Naive thymus-derived CD4-positive, alpha-beta T cell (primary cell): ENCODE data around the gene SEMA6A. TPM values are rescaled to one million over a fixed set of nuclear protein-coding genes. Genes with fewer than 3 reads are reported as not detected.
"Not testable (repeated sequence)": the region's sequence is repeated elsewhere in the genome, so short reads cannot be mapped to it uniquely, and the experiment has no call there.

Experiments used
- ATAC-seq: fragments of 150-1000 bp; cut with Tn5 transposase; 2 replicates; pipeline ENCODE4 v1.10.0; 2021; ENCODE audit warnings: mild to moderate bottlenecking, moderate library complexity
- CTCF ChIA-PET: fragments of 350-600 bp; sonication (Branson Sonifier 250); formaldehyde crosslinking; loops from one replicate; lab custom pipeline; 2021; ENCODE audit warnings: antibody characterized with exemption; lab: Charles Lee
- POLR2A ChIA-PET: fragments of 350-600 bp; sonication (Branson Sonifier 250); formaldehyde crosslinking; loops from one replicate; lab custom pipeline; 2021; ENCODE audit warnings: antibody characterized with exemption, inconsistent platforms; lab: Charles Lee
- DNase-seq, 9 donors: peaks; one replicate each; pipeline versions ENCODE4 v3.0.0 to v3.0.0-alpha.2; 2020 to 2022; ENCODE audit warnings: mixed read lengths in 1 of 9
- H3K27ac ChIP-seq: one replicate; pipeline ENCODE4 v1.7.0; 2013; ENCODE audit warnings: mild to moderate bottlenecking, low read depth, low read length, moderate library complexity
- H3K27me3 ChIP-seq, 2 donors: one replicate each; pipeline ENCODE4 v1.7.0; 2013; ENCODE audit warnings: low read length in 2 of 2, mild to moderate bottlenecking in 2 of 2, moderate library complexity in 2 of 2; ENCODE audit not compliant: control insufficient read depth in 2 of 2, insufficient read depth in 2 of 2
- H3K36me3 ChIP-seq, 3 experiments: 1 replicate in 2 of 3; 2 replicates in 1 of 3; pipeline ENCODE4 v1.7.0; 2013; ENCODE audit warnings: low read length in 3 of 3, mild to moderate bottlenecking in 3 of 3, moderate library complexity in 1 of 3; ENCODE audit not compliant: insufficient read depth in 3 of 3, control insufficient read depth in 2 of 3
- H3K4me1 ChIP-seq, 2 donors: one replicate each; pipeline ENCODE4 v1.7.0; 2013; ENCODE audit warnings: low read length in 2 of 2, mild to moderate bottlenecking in 2 of 2, moderate library complexity in 1 of 2; ENCODE audit not compliant: control insufficient read depth in 2 of 2, insufficient read depth in 2 of 2
- H3K4me3 ChIP-seq: 2 replicates; pipeline ENCODE4 v1.7.0; 2013; ENCODE audit warnings: mild to moderate bottlenecking, low read length
- H3K9me3 ChIP-seq, 3 experiments: 1 replicate in 2 of 3; 2 replicates in 1 of 3; pipeline ENCODE4 v1.7.0; 2013; ENCODE audit warnings: low read length in 3 of 3; ENCODE audit not compliant: control insufficient read depth in 2 of 3
- H3K27ac Mint-ChIP-seq, 9 donors: one replicate each; pipeline ENCODE4 v1.8.0; 2020 to 2022; ENCODE audit warnings: mixed read lengths in 9 of 9, mild to moderate bottlenecking in 8 of 9, moderate library complexity in 5 of 9, inconsistent platforms in 2 of 9
- H3K27me3 Mint-ChIP-seq, 5 donors: one replicate each; pipeline ENCODE4 v1.8.0; 2021 to 2022; ENCODE audit warnings: mixed read lengths in 5 of 5, mild to moderate bottlenecking in 1 of 5
- H3K36me3 Mint-ChIP-seq, 5 donors: one replicate each; pipeline ENCODE4 v1.8.0; 2020 to 2022; ENCODE audit warnings: mixed read lengths in 5 of 5, mild to moderate bottlenecking in 3 of 5, inconsistent platforms in 1 of 5
- H3K4me1 Mint-ChIP-seq, 7 donors: one replicate each; pipeline ENCODE4 v1.8.0; 2020 to 2022; ENCODE audit warnings: mixed read lengths in 7 of 7, mild to moderate bottlenecking in 3 of 7, inconsistent platforms in 1 of 7
- H3K4me3 Mint-ChIP-seq, 10 donors: one replicate each; pipeline ENCODE4 v1.8.0; 2020 to 2022; ENCODE audit warnings: mild to moderate bottlenecking in 10 of 10, mixed read lengths in 10 of 10, moderate library complexity in 6 of 10, inconsistent platforms in 2 of 10
- H3K9me3 Mint-ChIP-seq, 11 donors: one replicate each; pipeline ENCODE4 v1.8.0; 2020 to 2022; ENCODE audit warnings: mixed read lengths in 11 of 11, mild to moderate bottlenecking in 4 of 11, inconsistent platforms in 1 of 11, moderate library complexity in 1 of 11
- intact Hi-C, 2 donors: fragments of 100-400 bp; cut with micrococcal nuclease; formaldehyde crosslinking; loops; one replicate each; pipeline ENCODE4 v1.15.1; 2023
- polyA plus RNA-seq, 2 donors: library from polyadenylated mRNA; unstranded; fragments of 300-500 nt; fragmentation: Illumina TruSeq; gene quantifications; one replicate each; pipeline ENCODE4 v1.2.3, GENCODE V29; 2021
- total RNA-seq, 6 experiments: library from RNA in 5 of 6; stranded (reverse) in 5 of 6; gene quantifications; 1 replicate in 5 of 6; 2 replicates in 1 of 6; pipeline ENCODE4 v1.2.3 and lab custom pipeline; 2021 to 2026

The SEMA6A gene
- total and polyA plus RNA-seq, 7 experiments from 2014 or later: 0.87 to 1.5 TPM; not detected in 5

DNA sequence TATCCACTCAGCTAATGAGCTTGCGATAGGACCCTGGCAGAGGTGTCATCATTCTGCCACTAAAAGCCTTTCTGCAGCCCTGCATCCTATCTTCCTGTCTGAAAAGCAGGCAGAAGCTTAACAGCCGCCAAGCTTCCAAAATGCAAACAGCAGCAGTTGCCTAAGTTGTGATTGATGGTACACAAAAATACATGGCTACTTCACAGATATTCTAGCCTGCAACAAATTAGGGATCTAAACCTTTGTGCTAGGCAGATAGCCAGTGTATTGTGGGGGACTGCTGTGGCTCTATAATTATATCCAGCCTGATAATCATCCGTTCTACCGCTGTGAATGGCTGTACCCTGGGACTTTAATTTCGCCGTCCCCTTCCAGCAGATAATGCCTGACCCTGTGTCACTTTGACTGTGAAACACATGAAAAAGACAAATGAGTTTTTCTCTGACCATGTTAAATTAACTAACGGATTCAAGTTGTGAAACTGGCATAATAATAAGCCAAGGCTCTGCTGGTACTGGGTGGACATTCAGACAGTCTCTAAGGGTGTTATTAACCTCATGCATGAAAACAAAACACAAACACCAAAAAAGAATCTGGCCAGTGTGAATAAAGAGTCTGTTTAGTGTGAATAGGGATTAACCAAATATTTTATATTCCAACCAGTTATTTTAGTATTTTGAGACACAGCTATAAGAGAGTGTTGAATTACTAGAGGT, 45.9 kb downstream of the SEMA6A start:
- no peak overlapping the region for H3K27ac Mint-ChIP-seq
- H3K9me3 Mint-ChIP-seq: no peaks in the 10 kb centered on the region
- H3K27ac ChIP-seq: no peak overlapping the region

DNA sequence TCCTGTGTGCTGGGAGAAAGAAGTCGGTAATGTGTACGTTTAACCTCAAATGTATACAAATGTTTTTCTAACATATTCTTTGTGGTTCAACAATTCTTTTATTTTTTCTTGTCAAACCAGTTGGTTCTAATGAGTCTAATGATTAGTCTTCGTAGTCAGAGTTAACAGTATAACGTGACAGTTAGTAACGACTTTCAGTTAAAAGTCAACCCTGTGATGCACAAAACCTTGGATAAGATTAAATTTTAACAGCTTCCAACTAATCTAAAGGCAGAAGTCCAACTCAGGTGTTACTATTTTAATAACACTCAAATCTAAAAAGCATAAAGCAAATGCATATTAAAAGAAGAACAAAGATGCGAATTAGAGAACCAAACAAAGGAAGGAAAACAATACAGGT, 47.0 kb downstream of the SEMA6A start:
- intact Hi-C loops: no loop called here
- DNase-seq (no peak), ATAC-seq (no peak)
- H3K4me1 ChIP-seq: no peaks in the 10 kb centered on the region
- ChIA-PET POLR2A (no interaction called here), CTCF (no interaction called here)
- Mint-ChIP-seq H3K27ac (no peak overlapping the region), H3K36me3 (peaks cover 0 to 12% (median 0%) of the 10 kb centered on the region in 5 donors), H3K4me3 (no peak overlapping the region), H3K4me1 (no peaks in the 10 kb centered on the region), H3K9me3 (no peaks in the 10 kb centered on the region), H3K27me3 (no peaks in the 10 kb centered on the region)
- H3K4me3 ChIP-seq: no peak overlapping the region
- H3K27ac ChIP-seq: no peak overlapping the region
- H3K36me3 ChIP-seq: no peaks in the 10 kb centered on the region
- H3K9me3 ChIP-seq: no peaks in the 10 kb centered on the region
- H3K27me3 ChIP-seq: no peaks in the 10 kb centered on the region

More for the DNA sequence above, 45.9 kb downstream of the SEMA6A start:
- no peaks in the 10 kb centered on the region for H3K4me1 Mint-ChIP-seq
- H3K36me3 Mint-ChIP-seq: peaks cover 0 to 8% (median 0%) of the 10 kb centered on the region in 5 donors
- intact Hi-C loops: no loop called here
- ATAC-seq: no peak
- DNase-seq: no peak
- Histone ChIP-seq H3K9me3 (no peaks in the 10 kb centered on the region), H3K4me3 (no peak overlapping the region), H3K27me3 (no peaks in the 10 kb centered on the region), H3K4me1 (no peaks in the 10 kb centered on the region), H3K36me3 (no peaks in the 10 kb centered on the region)
- POLR2A ChIA-PET: no interaction called here
- CTCF ChIA-PET: no interaction called here
- H3K27me3 Mint-ChIP-seq: no peaks in the 10 kb centered on the region
- no peak overlapping the region for H3K4me3 Mint-ChIP-seq

DNA sequence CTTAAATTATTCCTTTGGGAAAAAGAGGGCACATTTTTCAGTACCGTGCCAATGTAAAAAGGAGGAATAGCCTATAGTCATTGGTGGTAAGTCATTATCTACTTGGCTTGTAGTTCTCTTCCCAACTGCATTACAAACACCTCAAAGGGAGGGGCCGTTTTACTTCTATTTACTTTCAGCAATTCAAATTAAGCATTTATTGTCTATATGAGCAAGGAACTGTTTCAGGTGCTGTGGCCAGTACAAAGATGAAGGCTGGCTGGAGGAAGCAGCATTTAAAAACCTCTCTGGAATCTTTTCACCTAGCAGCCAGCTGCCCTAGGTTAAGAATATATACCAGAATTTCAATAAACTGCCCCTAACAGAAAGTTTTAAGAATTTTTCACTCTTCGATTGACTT, 48.9 kb downstream of the SEMA6A start:
- no peaks in the 10 kb centered on the region for H3K27me3 ChIP-seq
- intact Hi-C loops: no loop called here
- ChIA-PET CTCF (no interaction called here), POLR2A (no interaction called here)
- Mint-ChIP-seq H3K36me3 (peaks cover 0 to 15% (median 0%) of the 10 kb centered on the region in 5 donors), H3K9me3 (no peaks in the 10 kb centered on the region), H3K27me3 (no peaks in the 10 kb centered on the region), H3K4me3 (no peak overlapping the region), H3K27ac (no peak overlapping the region), H3K4me1 (no peaks in the 10 kb centered on the region)
- no peak overlapping the region for H3K4me3 ChIP-seq
- no peak for ATAC-seq
- DNase-seq: no peak
- no peaks in the 10 kb centered on the region for H3K9me3 ChIP-seq
- H3K27ac ChIP-seq: no peak overlapping the region
- H3K36me3 ChIP-seq: no peaks in the 10 kb centered on the region
- H3K4me1 ChIP-seq: no peaks in the 10 kb centered on the region

DNA sequence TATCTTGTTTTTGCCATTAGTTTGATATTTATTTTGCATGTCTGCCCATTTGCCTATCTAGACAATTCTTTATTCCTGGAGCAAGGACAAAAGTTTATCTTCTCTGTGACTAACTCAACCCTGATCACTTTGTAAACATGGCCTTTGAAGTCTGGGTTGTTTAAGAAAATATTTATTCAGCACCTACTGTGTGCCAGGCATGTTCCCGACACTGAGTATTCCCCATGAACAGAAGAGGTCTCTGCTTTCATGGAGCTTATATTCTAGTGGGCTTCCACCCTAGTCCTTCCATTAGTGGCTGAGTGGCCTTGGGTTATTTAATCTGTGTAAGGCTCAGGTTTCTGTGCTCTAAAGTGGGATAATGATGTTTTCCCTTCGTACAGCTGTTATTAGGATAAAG, 49.7 kb downstream of the SEMA6A start:
- H3K4me3 Mint-ChIP-seq: no peak overlapping the region
- CTCF ChIA-PET: no interaction called here
- intact Hi-C loops: no loop called here

DNA sequence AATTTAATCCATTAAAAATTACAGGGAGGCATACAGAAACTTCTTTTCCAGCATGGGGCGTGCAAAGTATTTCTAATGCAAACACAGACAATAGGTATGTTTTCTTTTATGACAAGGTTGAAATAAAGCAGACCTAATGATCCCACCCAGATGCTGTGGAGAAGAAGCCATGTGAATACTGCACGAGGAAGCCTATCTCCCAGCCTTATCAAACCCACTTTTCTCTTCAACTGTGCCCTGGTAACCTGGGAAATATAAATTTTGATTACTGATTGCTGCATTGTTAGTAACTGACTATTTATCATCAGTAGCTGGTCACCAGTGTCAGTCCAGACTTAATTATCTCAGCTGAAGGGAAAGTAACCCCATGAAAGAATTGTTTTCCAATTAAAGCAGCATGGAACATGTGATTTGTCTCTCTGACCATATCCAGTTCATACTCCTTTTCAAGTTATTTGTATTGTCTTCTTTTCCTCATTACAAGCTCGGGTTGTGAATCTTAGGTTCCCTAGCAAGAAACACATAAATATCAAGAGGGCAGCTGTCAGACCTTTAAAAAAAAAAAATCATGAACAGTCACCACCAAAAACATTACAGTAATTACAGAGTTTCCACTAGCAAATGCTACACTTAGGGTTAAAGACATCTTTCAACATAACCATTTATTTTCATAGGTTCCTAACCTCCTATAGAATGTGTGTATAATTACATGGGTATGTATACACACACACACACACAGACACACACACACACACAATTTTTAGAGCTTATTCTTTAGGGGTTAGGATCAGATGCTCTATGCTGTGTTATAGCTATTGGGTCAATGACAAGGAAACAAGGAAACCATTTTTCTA, 50.3 kb downstream of the SEMA6A start:
- H3K36me3 ChIP-seq: no peaks in the 10 kb centered on the region
- Mint-ChIP-seq H3K36me3 (peaks cover 0 to 19% (median 0%) of the 10 kb centered on the region in 5 donors), H3K27me3 (no peaks in the 10 kb centered on the region), H3K9me3 (no peaks in the 10 kb centered on the region), H3K4me3 (no peak overlapping the region), H3K4me1 (no peaks in the 10 kb centered on the region), H3K27ac (no peak overlapping the region)
- no peak overlapping the region for H3K4me3 ChIP-seq
- DNase-seq (no peak), ATAC-seq (no peak)
- no peaks in the 10 kb centered on the region for H3K27me3 ChIP-seq
- no peaks in the 10 kb centered on the region for H3K9me3 ChIP-seq
- POLR2A ChIA-PET: interaction anchor here (0.7 kb wide), 1 partner anchor 42 kb away, joined by 3 read pairs; no protein-coding TSS in a partner anchor
- intact Hi-C loops: no loop called here
- CTCF ChIA-PET: no interaction called here
- H3K4me1 ChIP-seq: no peaks in the 10 kb centered on the region
- no peak overlapping the region for H3K27ac ChIP-seq

More for the DNA sequence above, 49.7 kb downstream of the SEMA6A start:
- Histone ChIP-seq H3K4me3 (no peak overlapping the region), H3K27me3 (no peaks in the 10 kb centered on the region), H3K27ac (no peak overlapping the region), H3K4me1 (no peaks in the 10 kb centered on the region), H3K9me3 (no peaks in the 10 kb centered on the region), H3K36me3 (no peaks in the 10 kb centered on the region)
- POLR2A ChIA-PET: no interaction called here
- ATAC-seq: no peak
- Mint-ChIP-seq H3K27me3 (no peaks in the 10 kb centered on the region), H3K4me1 (no peaks in the 10 kb centered on the region), H3K9me3 (no peaks in the 10 kb centered on the region), H3K27ac (no peak overlapping the region), H3K36me3 (peaks cover 0 to 15% (median 0%) of the 10 kb centered on the region in 5 donors)
- no peak for DNase-seq

DNA sequence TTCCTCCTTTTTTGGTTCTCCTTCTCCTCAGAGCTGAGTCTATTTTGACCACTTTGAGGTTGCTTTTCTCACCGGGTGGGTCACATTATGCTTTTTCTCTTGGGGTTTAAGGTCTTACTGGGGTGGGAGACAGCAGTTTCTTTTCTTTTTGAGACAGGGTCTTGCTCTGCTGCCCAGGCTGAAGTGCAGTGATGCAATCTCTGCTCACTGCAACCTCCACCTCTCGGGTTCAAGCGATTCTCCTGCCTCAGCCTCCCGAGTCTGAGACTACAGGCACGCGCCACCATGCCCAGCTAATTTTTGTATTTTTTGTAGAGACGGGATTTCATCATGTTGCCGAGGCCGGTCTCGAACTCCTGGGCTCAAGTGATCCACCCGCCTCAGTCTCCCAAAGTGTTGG, 51.4 kb downstream of the SEMA6A start:
- H3K27ac ChIP-seq, H3K27me3 Mint-ChIP-seq, H3K4me3 Mint-ChIP-seq, DNase-seq, H3K4me1 ChIP-seq, H3K36me3 ChIP-seq, H3K4me3 ChIP-seq, H3K9me3 Mint-ChIP-seq, H3K27me3 ChIP-seq, H3K9me3 ChIP-seq, H3K4me1 Mint-ChIP-seq, H3K27ac Mint-ChIP-seq, ATAC-seq, intact Hi-C loops: not testable (repeated sequence)
- POLR2A ChIA-PET: interaction anchor here (0.6 kb wide), 1 partner anchor 111 kb away, joined by 3 read pairs; no protein-coding TSS in a partner anchor
- H3K36me3 Mint-ChIP-seq: peaks cover 0 to 24% (median 8%) of the 10 kb centered on the region in 5 donors
- CTCF ChIA-PET: interaction anchor here (0.6 kb wide), 1 partner anchor 10 kb away, joined by 3 read pairs; no protein-coding TSS in a partner anchor
